ENCODE data around the gene C1QTNF6. TPM values are rescaled to one million over a fixed set of nuclear protein-coding genes. Genes with fewer than 3 reads are reported as not detected.

The C1QTNF6 gene
- total RNA-seq, 1 experiment from 2014 or later, result 7.4 TPM

DNA sequence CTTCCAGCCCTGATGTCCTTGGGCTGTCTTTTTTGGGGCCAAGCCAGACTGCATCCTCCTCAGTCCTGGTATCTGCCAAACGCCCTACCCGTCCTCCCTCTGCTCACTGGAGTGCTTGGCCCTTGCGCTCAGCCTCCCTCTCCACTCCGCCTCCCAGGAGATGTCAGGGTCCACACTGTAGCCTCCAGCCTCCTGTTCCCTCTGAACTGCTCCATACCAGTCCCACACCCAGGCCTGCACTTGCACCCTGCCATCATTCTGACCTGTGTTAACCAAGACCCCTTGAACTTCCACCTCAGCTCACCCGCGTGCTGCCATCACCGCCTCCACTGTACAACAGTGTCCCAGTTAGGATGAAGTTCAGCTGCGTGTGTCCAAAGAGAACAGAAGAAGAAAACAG is 32.1 kb downstream of the C1QTNF6 start:
- H3K27me3 Mint-ChIP-seq (ENCODE audit: insufficient read depth, unreplicated experiment), result no peaks in the 10 kb centered on the region
- H3K4me1 ChIP-seq, result no peaks in the 10 kb centered on the region
- peaks cover 9% of the 10 kb centered on the region for H3K9me3 ChIP-seq
- H3K9me3 Mint-ChIP-seq (ENCODE audit: unreplicated experiment), result peaks cover 15% of the 10 kb centered on the region
- no peak overlapping the region for H3K4me3 Mint-ChIP-seq (ENCODE audit: unreplicated experiment)
- ChIA-PET CTCF (no interaction called here), POLR2A (no interaction called here)
- intact Hi-C loops (cut with micrococcal nuclease; ENCODE audit: unreplicated experiment), result no loop called here
- H3K27ac Mint-ChIP-seq (ENCODE audit: unreplicated experiment), result no peak overlapping the region
- H3K36me3 ChIP-seq (ENCODE audit: control insufficient read depth, insufficient read depth, low read length), result no peaks in the 10 kb centered on the region
- no peak overlapping the region for H3K4me3 ChIP-seq (ENCODE audit: low read depth, low read length)
- no TSS peak for BruUV-seq (replicated peaks)
- H3K4me1 Mint-ChIP-seq (ENCODE audit: low read depth, unreplicated experiment), result no peaks in the 10 kb centered on the region
- no peaks in the 10 kb centered on the region for H3K36me3 Mint-ChIP-seq (ENCODE audit: insufficient read depth, unreplicated experiment)
- H3K27me3 ChIP-seq (replicated peaks; ENCODE audit: control insufficient read depth, insufficient read depth, low read length), result no peaks in the 10 kb centered on the region
- no peak for DNase-seq
- TF ChIP-seq, protein P1, sequence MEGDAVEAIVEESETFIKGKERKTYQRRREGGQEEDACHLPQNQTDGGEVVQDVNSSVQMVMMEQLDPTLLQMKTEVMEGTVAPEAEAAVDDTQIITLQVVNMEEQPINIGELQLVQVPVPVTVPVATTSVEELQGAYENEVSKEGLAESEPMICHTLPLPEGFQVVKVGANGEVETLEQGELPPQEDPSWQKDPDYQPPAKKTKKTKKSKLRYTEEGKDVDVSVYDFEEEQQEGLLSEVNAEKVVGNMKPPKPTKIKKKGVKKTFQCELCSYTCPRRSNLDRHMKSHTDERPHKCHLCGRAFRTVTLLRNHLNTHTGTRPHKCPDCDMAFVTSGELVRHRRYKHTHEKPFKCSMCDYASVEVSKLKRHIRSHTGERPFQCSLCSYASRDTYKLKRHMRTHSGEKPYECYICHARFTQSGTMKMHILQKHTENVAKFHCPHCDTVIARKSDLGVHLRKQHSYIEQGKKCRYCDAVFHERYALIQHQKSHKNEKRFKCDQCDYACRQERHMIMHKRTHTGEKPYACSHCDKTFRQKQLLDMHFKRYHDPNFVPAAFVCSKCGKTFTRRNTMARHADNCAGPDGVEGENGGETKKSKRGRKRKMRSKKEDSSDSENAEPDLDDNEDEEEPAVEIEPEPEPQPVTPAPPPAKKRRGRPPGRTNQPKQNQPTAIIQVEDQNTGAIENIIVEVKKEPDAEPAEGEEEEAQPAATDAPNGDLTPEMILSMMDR (IDR thresholded peaks at IDR 0.05; ENCODE audit: insufficient read depth in 1 of 2, low read depth in 1 of 2, low read length in 1 of 2, severe bottlenecking in 1 of 2, unreplicated experiment in 1 of 2), result no peak

DNA sequence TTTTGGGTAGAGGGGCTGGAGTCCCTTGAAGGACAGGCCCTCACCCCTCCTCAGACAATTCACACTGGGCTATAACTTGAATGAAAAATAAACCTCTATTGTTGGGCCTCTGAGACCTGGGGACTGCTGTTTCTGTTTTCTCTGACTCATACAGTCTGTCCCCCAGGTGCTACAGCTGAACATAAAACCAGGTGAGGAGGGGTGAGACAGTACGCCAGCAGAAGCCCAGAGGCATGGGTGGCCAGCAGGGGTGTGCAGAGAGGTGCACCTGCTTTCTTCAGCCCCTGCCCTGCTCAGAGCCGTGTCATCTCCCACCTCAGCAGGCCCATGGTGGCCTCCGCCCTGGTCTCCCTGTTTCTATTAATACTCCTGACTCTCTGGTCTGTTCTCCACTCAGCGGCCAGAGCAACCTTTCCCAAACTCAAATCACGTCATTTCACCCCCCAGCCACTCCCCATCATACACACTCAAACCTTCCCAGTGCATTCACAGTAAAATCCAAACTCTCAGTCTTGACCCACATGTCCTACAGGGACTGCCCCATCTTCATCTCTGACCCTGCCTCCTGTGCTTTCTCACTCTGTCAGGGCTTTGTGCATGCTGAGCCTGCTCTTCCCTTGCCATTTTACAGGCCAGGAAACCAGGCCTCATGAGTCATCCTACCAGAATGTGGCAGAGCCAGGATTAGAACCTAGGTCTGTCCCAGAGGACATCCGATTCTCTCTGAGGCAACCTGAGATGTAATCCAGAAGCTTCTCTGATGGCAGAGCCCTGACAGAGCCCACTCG is 32.9 kb downstream of the C1QTNF6 start:
- no TSS peak for BruUV-seq (replicated peaks)
- Histone ChIP-seq H3K36me3 (ENCODE audit: control insufficient read depth, insufficient read depth, low read length) (no peaks in the 10 kb centered on the region), H3K27me3 (replicated peaks; ENCODE audit: control insufficient read depth, insufficient read depth, low read length) (no peaks in the 10 kb centered on the region), H3K4me3 (ENCODE audit: low read depth, low read length) (no peak overlapping the region), H3K9me3 (0 out of 2 replicates have a peak, but pooled peaks cover 7% of the 10 kb centered on the region), H3K4me1 (no peaks in the 10 kb centered on the region)
- H3K27ac Mint-ChIP-seq (ENCODE audit: unreplicated experiment), result peak overlapping the region; percentile 12
- H3K4me1 Mint-ChIP-seq (ENCODE audit: low read depth, unreplicated experiment), result no peaks in the 10 kb centered on the region
- intact Hi-C loops (cut with micrococcal nuclease; ENCODE audit: unreplicated experiment), result no loop called here
- no peaks in the 10 kb centered on the region for H3K27me3 Mint-ChIP-seq (ENCODE audit: insufficient read depth, unreplicated experiment)
- CTCF ChIA-PET, result no interaction called here
- H3K4me3 Mint-ChIP-seq (ENCODE audit: unreplicated experiment), result no peak overlapping the region
- TF ChIP-seq, protein P1 (IDR thresholded peaks at IDR 0.05; ENCODE audit: insufficient read depth in 1 of 2, low read depth in 1 of 2, low read length in 1 of 2, severe bottlenecking in 1 of 2, unreplicated experiment in 1 of 2), result no peak
- POLR2A ChIA-PET, result no interaction called here
- DNase-seq, result no peak
- H3K36me3 Mint-ChIP-seq (ENCODE audit: insufficient read depth, unreplicated experiment), result no peaks in the 10 kb centered on the region
- H3K9me3 Mint-ChIP-seq (ENCODE audit: unreplicated experiment), result peaks cover 19% of the 10 kb centered on the region

DNA sequence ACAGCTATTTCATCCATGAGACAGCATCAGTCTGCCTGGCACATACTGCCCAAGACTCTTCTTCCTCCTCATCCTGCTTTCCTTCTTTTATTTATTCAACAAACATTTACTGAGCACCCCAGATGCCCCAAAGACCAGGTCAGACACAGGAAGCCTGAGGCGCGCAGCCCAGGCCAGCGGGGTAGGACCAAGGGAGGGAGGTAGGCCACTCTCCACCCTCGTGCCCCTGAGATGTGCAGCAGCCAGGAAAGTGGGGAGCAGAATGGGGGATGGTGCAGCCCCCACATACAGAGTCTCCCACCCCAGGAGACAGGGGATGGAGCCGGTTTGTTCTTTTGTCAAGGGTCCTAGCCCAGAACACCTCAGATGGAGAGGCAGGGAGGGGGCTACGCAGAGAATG is 34.1 kb downstream of the C1QTNF6 start:
- Histone ChIP-seq H3K4me3 (ENCODE audit: low read depth, low read length) (no peak overlapping the region), H3K27me3 (replicated peaks; ENCODE audit: control insufficient read depth, insufficient read depth, low read length) (no peaks in the 10 kb centered on the region), H3K4me1 (no peaks in the 10 kb centered on the region), H3K9me3 (0 out of 2 replicates have a peak, but pooled peaks cover 7% of the 10 kb centered on the region), H3K36me3 (ENCODE audit: control insufficient read depth, insufficient read depth, low read length) (no peaks in the 10 kb centered on the region)
- intact Hi-C loops (cut with micrococcal nuclease; ENCODE audit: unreplicated experiment), result no loop called here
- H3K27ac Mint-ChIP-seq (ENCODE audit: unreplicated experiment), result no peak overlapping the region
- ChIA-PET CTCF (no interaction called here), POLR2A (no interaction called here)
- no peaks in the 10 kb centered on the region for H3K36me3 Mint-ChIP-seq (ENCODE audit: insufficient read depth, unreplicated experiment)
- no peaks in the 10 kb centered on the region for H3K4me1 Mint-ChIP-seq (ENCODE audit: low read depth, unreplicated experiment)
- TF ChIP-seq, protein P1 (IDR thresholded peaks at IDR 0.05; ENCODE audit: insufficient read depth in 1 of 2, low read depth in 1 of 2, low read length in 1 of 2, severe bottlenecking in 1 of 2, unreplicated experiment in 1 of 2), result no peak
- BruUV-seq (replicated peaks), result no TSS peak
- no peaks in the 10 kb centered on the region for H3K27me3 Mint-ChIP-seq (ENCODE audit: insufficient read depth, unreplicated experiment)
- H3K4me3 Mint-ChIP-seq (ENCODE audit: unreplicated experiment), result no peak overlapping the region
- DNase-seq, result no peak
- H3K9me3 Mint-ChIP-seq (ENCODE audit: unreplicated experiment), result peaks cover 19% of the 10 kb centered on the region
